HCT116 (cell line): Measurements from ENCODE around the gene BLOC1S2. TPM values are rescaled to one million over a fixed set of nuclear protein-coding genes. Genes with fewer than 3 reads are reported as not detected.

Experiments used
- ATAC-seq: fragments of 200-7000 bp; cut with Tn5 transposase; 2 replicates; pipeline ENCODE4 v1.9.1; 2020; ENCODE audit warnings: mild to moderate bottlenecking, moderate library complexity
- BruUV-seq: library from RNA; stranded (reverse); fragments of 400-500 nt; replicated peaks from 2 replicates; lab custom pipeline; 2021; lab: Mats Ljungman, UMichigan
- CTCF ChIA-PET: fragments of 300-600 bp; sonication (Branson Sonifier 250); formaldehyde crosslinking; loops from one replicate; lab custom pipeline; 2021; ENCODE audit warnings: antibody characterized with exemption; lab: Charles Lee
- POLR2A ChIA-PET: fragments of 300-600, 350-600 bp; sonication (Branson Sonifier 250); formaldehyde crosslinking; loops from one replicate; lab custom pipeline; 2021; ENCODE audit warnings: antibody characterized with exemption; lab: Charles Lee
- RAD21 ChIA-PET, 2 experiments: fragments of 300-600 bp; sonication (Branson Sonifier 250); formaldehyde crosslinking; loops; one replicate each; lab custom pipeline; 2023; ENCODE audit warnings: low total read pairs in 2 of 2; ENCODE audit not compliant: uncharacterized antibody in 2 of 2, unreplicated experiment in 2 of 2, low non-redundant PET in 1 of 2; lab: Charles Lee
- DNase-seq: peaks from one replicate; pipeline ENCODE4 v3.0.0-alpha.2; 2010; ENCODE audit warnings: low read depth, low spot score
- H2AFZ ChIP-seq: fragments of 200-600 bp; shearing (Covaris generic), sonication (generic); 2 replicates; pipeline ENCODE4 v1.6.1; 2017; ENCODE audit warnings: low read depth, mixed run types, mixed read lengths, antibody characterized with exemption, low read length; ENCODE audit not compliant: poor library complexity, severe bottlenecking
- H3K27ac ChIP-seq: 2 replicates; pipeline ENCODE4 v1.5.1; 2012; ENCODE audit warnings: low read depth, low read length
- H3K27me3 ChIP-seq: fragments of 200-600 bp; sonication (generic); 2 replicates; pipeline ENCODE4 v1.6.1; 2016; ENCODE audit warnings: mixed run types, low read length, mixed read lengths; ENCODE audit not compliant: insufficient read depth
- H3K36me3 ChIP-seq, 2 experiments: fragments of 200-500 bp in 1 of 2; fragments of 200-600 bp in 1 of 2; sonication (Bioruptor generic) in 1 of 2; sonication (generic) in 1 of 2; 2 replicates each; pipeline versions ENCODE4 v1.5.1 to v1.6.1; 2014 to 2016; ENCODE audit warnings: low read length in 2 of 2, inconsistent platforms in 1 of 2, mixed read lengths in 1 of 2, mixed run types in 1 of 2; ENCODE audit not compliant: insufficient read depth in 2 of 2, control insufficient read depth in 1 of 2
- H3K4me1 ChIP-seq, 2 experiments: fragments of 200-600 bp in 1 of 2; sonication (generic) in 1 of 2; 2 replicates each; pipeline versions ENCODE4 v1.5.1 to v1.6.1; 2012 to 2017; ENCODE audit warnings: low read length in 2 of 2, inconsistent platforms in 1 of 2, mild to moderate bottlenecking in 1 of 2, mixed read lengths in 1 of 2, mixed run types in 1 of 2, moderate library complexity in 1 of 2; ENCODE audit not compliant: insufficient read depth in 2 of 2, control insufficient read depth in 1 of 2
- H3K4me2 ChIP-seq: fragments of 200-600 bp; sonication (generic); 2 replicates; pipeline ENCODE4 v1.6.1; 2017; ENCODE audit warnings: mixed run types, low read length, mixed read lengths
- H3K4me3 ChIP-seq, 2 experiments: fragments of 200-600 bp in 1 of 2; sonication (generic) in 1 of 2; replicated peaks in 1 of 2; 2 replicates each; pipeline ENCODE4 v1.5.1; 2011 to 2016; ENCODE audit warnings: low read length in 2 of 2, control low read depth in 1 of 2, low read depth in 1 of 2, mild to moderate bottlenecking in 1 of 2, mixed read lengths in 1 of 2, mixed run types in 1 of 2
- H3K79me2 ChIP-seq: fragments of 200-600 bp; sonication (generic); 2 replicates; pipeline ENCODE4 v1.6.1; 2017; ENCODE audit warnings: mild to moderate bottlenecking, mixed run types, low read length, moderate library complexity, mixed read lengths; ENCODE audit not compliant: insufficient read depth
- H3K9ac ChIP-seq: fragments of 200-600 bp; sonication (generic); 2 replicates; pipeline ENCODE4 v1.6.1; 2016; ENCODE audit warnings: low read length, mixed read lengths
- H3K9me2 ChIP-seq: fragments of 200-600 bp; sonication (generic), shearing (Covaris generic); 2 replicates; pipeline ENCODE4 v1.6.1; 2017; ENCODE audit warnings: mixed run types, mild to moderate bottlenecking, moderate library complexity; ENCODE audit not compliant: insufficient read depth
- H3K9me3 ChIP-seq, 2 experiments: fragments of 200-500 bp in 1 of 2; fragments of 200-600 bp in 1 of 2; sonication (Bioruptor generic) in 1 of 2; sonication (generic) in 1 of 2; 2 replicates each; pipeline ENCODE4 v1.6.1; 2014 to 2017; ENCODE audit warnings: low read length in 2 of 2, mixed read lengths in 2 of 2, inconsistent platforms in 1 of 2, low read depth in 1 of 2, mild to moderate bottlenecking in 1 of 2, mixed run types in 1 of 2, moderate library complexity in 1 of 2; ENCODE audit not compliant: control insufficient read depth in 1 of 2, insufficient read depth in 1 of 2
- H4K20me1 ChIP-seq: fragments of 200-600 bp; sonication (generic), shearing (Covaris generic); 2 replicates; pipeline ENCODE4 v1.6.1; 2017; ENCODE audit warnings: mixed run types, mild to moderate bottlenecking, moderate library complexity; ENCODE audit not compliant: insufficient read depth
- CBX3 ChIP-seq: IDR thresholded peaks from 2 replicates; pipeline ENCODE4 v1.6.1; 2012; ENCODE audit warnings: low read depth
- FOSL1 ChIP-seq: IDR thresholded peaks from 2 replicates; pipeline ENCODE4 v1.6.1; 2012; ENCODE audit warnings: low read depth
- POLR2A ChIP-seq: IDR thresholded peaks from 2 replicates; pipeline ENCODE4 v1.7.0; 2011; ENCODE audit warnings: borderline replicate concordance; ENCODE audit not compliant: insufficient read depth, insufficient read length; ENCODE audit errors: extremely low read depth
- SIN3A ChIP-seq: IDR thresholded peaks from 2 replicates; pipeline ENCODE4 v1.6.1; 2012; ENCODE audit warnings: low read depth
- SP1 ChIP-seq: IDR thresholded peaks from 2 replicates; pipeline ENCODE4 v1.6.1; 2012; ENCODE audit warnings: low read depth
- SRF ChIP-seq: IDR thresholded peaks from 2 replicates; pipeline ENCODE4 v1.6.1; 2012; ENCODE audit warnings: low read depth
- YY1 ChIP-seq: IDR thresholded peaks from 2 replicates; pipeline ENCODE4 v1.6.1; 2011; ENCODE audit warnings: low read length, low read depth, moderate library complexity, mild to moderate bottlenecking; ENCODE audit not compliant: insufficient replicate concordance; ENCODE audit errors: extremely low read depth
- ZFX ChIP-seq: fragments of 450-650 bp; IDR thresholded peaks from 2 replicates; pipeline ENCODE4 v1.6.1; 2017
- ZNF274 ChIP-seq: fragments of 200-500 bp; sonication (Bioruptor generic); IDR thresholded peaks from 2 replicates; pipeline ENCODE4 v1.6.1; 2014; ENCODE audit warnings: mild to moderate bottlenecking, low read depth, low read length, inconsistent platforms
- intact Hi-C: fragments of 100-400 bp; cut with micrococcal nuclease; formaldehyde crosslinking; loops from 2 replicates; pipeline ENCODE4 v1.10.0; 2022
- total RNA-seq: library from RNA; stranded (reverse); gene quantifications from one replicate; pipeline ENCODE4 v1.2.1, GENCODE V29; 2021; ENCODE audit not compliant: unreplicated experiment
- TF ChIP-seq, protein P1 (sequence below), 3 experiments: fragments of 200-600 bp in 1 of 3; sonication (generic) in 1 of 3; IDR thresholded peaks in 2 of 3; conservative IDR thresholded peaks in 1 of 3; 2 replicates each; pipeline ENCODE4 v1.5.1; 2012 to 2017; ENCODE audit warnings: low read depth in 2 of 3, low read length in 2 of 3, antibody characterized with exemption in 1 of 3, borderline replicate concordance in 1 of 3, control low read depth in 1 of 3, mild to moderate bottlenecking in 1 of 3, mixed read lengths in 1 of 3, mixed run types in 1 of 3, moderate library complexity in 1 of 3; ENCODE audit not compliant: insufficient read depth in 1 of 3
- TF ChIP-seq, protein P2 (sequence below): IDR thresholded peaks from 2 replicates; pipeline ENCODE4 v1.6.1; 2011; ENCODE audit warnings: mild to moderate bottlenecking, low read length, moderate library complexity; ENCODE audit not compliant: insufficient replicate concordance; ENCODE audit errors: extremely low read depth
- TF ChIP-seq, protein P3 (sequence below): IDR thresholded peaks from 2 replicates; pipeline ENCODE4 v1.6.1; 2012

Gene BLOC1S2
- total RNA-seq, 1 experiment from 2014 or later: 54.6 TPM

DNA sequence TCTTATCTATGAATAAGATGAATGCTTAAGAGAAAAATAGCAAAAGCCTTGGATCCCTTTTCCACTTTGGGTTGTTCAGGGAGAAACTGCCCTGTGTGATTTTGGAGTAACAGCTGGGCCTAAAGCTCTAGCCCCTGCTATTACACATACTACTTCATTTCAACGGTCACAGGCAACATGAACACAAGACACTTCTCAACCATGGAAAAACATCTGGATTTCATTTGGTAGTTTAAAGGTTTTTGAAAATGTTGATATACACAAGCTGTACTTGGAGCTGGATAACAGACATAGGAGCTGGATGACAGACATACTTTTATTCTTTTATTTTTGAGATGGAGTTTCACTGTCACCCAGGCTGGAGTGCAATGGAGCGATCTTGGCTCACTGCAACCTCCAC lies 54.4 kb downstream of the BLOC1S2 start:
- H3K9ac ChIP-seq: no peak overlapping the region
- ATAC-seq (no peak), DNase-seq (no peak)
- no peaks in the 10 kb centered on the region for H3K9me2 ChIP-seq
- TF ChIP-seq CBX3 (no peak), SRF (no peak), ZFX (no peak), POLR2A (no peak)
- TF ChIP-seq, protein P1, sequence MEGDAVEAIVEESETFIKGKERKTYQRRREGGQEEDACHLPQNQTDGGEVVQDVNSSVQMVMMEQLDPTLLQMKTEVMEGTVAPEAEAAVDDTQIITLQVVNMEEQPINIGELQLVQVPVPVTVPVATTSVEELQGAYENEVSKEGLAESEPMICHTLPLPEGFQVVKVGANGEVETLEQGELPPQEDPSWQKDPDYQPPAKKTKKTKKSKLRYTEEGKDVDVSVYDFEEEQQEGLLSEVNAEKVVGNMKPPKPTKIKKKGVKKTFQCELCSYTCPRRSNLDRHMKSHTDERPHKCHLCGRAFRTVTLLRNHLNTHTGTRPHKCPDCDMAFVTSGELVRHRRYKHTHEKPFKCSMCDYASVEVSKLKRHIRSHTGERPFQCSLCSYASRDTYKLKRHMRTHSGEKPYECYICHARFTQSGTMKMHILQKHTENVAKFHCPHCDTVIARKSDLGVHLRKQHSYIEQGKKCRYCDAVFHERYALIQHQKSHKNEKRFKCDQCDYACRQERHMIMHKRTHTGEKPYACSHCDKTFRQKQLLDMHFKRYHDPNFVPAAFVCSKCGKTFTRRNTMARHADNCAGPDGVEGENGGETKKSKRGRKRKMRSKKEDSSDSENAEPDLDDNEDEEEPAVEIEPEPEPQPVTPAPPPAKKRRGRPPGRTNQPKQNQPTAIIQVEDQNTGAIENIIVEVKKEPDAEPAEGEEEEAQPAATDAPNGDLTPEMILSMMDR (IDR thresholded peaks at IDR 0.05 in 2 of 3, conservative IDR thresholded peaks at IDR 0.05 in 1 of 3; ENCODE audit: borderline replicate concordance in 1 of 3, insufficient read depth in 1 of 3, low read depth in 2 of 3, low read length in 2 of 3): no peak
- peaks cover 9 to 25% of the 10 kb centered on the region in 2 experiments for H3K36me3 ChIP-seq
- H4K20me1 ChIP-seq: peaks cover 9% of the 10 kb centered on the region; the same call in 1 of the 2 replicates
- peaks cover 23% of the 10 kb centered on the region for H3K79me2 ChIP-seq
- H3K27me3 ChIP-seq: no peaks in the 10 kb centered on the region
- ChIA-PET POLR2A (no interaction called here), CTCF (interaction anchor here (1.5 kb wide), 1 partner anchor 9 kb away, joined by 7 read pairs; no protein-coding TSS in a partner anchor), RAD21 (no interaction called here)
- BruUV-seq: no TSS peak
- no peak overlapping the region for H3K4me3 ChIP-seq
- intact Hi-C loops: no loop called here
- H2AFZ ChIP-seq: no peak overlapping the region
- no peaks in the 10 kb centered on the region for H3K9me3 ChIP-seq
- no peak overlapping the region for H3K4me2 ChIP-seq
- peaks cover 5 to 19% of the 10 kb centered on the region in 2 experiments; a peak in 3 of 4 replicates for H3K4me1 ChIP-seq
- H3K27ac ChIP-seq: no peak overlapping the region

DNA sequence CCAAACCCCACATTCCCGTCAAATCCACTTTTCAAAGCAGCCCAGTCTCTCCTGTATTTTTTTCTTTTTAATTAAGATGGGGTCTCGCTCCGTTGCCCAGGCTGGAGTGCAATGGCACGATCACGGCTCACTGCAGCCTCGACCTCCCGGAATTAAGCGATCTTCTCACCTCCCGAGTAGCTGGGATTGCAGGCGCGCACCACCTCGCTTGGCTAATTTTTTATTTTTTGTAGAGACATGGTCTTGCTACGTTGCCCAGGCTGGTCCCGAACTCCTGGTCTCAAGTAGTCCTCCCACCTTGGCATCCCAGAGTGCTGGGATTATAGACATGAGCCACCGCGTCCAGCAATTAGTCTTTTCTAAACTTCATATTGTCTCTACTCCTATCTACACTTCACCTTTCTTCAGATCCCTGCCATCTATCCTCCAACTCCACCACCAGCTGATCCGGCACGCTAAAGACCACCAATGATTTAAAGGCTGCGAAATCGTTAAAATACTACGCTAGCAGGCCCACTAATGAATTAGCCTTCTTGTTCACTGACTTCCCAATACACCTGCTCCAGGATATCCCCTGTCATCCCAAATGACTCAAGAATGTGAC lies 56.6 kb downstream of the BLOC1S2 start:
- POLR2A ChIA-PET: no interaction called here
- TF ChIP-seq SP1 (no peak), FOSL1 (no peak), YY1 (no peak), SIN3A (no peak), CBX3 (no peak), ZNF274 (no peak)
- TF ChIP-seq, protein P1 (IDR thresholded peaks at IDR 0.05 in 2 of 3, conservative IDR thresholded peaks at IDR 0.05 in 1 of 3; ENCODE audit: borderline replicate concordance in 1 of 3, insufficient read depth in 1 of 3, low read depth in 2 of 3, low read length in 2 of 3): no peak
- TF ChIP-seq, protein P2, sequence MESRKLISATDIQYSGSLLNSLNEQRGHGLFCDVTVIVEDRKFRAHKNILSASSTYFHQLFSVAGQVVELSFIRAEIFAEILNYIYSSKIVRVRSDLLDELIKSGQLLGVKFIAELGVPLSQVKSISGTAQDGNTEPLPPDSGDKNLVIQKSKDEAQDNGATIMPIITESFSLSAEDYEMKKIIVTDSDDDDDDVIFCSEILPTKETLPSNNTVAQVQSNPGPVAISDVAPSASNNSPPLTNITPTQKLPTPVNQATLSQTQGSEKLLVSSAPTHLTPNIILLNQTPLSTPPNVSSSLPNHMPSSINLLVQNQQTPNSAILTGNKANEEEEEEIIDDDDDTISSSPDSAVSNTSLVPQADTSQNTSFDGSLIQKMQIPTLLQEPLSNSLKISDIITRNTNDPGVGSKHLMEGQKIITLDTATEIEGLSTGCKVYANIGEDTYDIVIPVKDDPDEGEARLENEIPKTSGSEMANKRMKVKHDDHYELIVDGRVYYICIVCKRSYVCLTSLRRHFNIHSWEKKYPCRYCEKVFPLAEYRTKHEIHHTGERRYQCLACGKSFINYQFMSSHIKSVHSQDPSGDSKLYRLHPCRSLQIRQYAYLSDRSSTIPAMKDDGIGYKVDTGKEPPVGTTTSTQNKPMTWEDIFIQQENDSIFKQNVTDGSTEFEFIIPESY: no peak
- TF ChIP-seq, protein P3, sequence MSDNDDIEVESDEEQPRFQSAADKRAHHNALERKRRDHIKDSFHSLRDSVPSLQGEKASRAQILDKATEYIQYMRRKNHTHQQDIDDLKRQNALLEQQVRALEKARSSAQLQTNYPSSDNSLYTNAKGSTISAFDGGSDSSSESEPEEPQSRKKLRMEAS: no peak
- RAD21 ChIA-PET: no interaction called here
- peak; percentile 4 for ATAC-seq
- no peaks in the 10 kb centered on the region for H3K27me3 ChIP-seq
- CTCF ChIA-PET: no interaction called here
- H2AFZ ChIP-seq: peak overlapping the region; percentile 59
- peaks cover 9 to 11% of the 10 kb centered on the region in 2 experiments; a peak in 3 of 4 replicates for H3K36me3 ChIP-seq
- peak overlapping the region; percentile 79 for H3K4me2 ChIP-seq
- H3K27ac ChIP-seq: peak overlapping the region; percentile 49
- peaks cover 44% of the 10 kb centered on the region for H3K79me2 ChIP-seq
- TSS peak; percentile 86 for BruUV-seq
- intact Hi-C loops: no loop called here
- H3K9me2 ChIP-seq: no peaks in the 10 kb centered on the region
- no peak for DNase-seq
- peaks cover 5 to 19% of the 10 kb centered on the region in 2 experiments; a peak in 3 of 4 replicates for H3K4me1 ChIP-seq
- H3K4me3 ChIP-seq: peak overlapping the region; percentile 70 to 81
- H3K9ac ChIP-seq: peak overlapping the region; percentile 72
- no peaks in the 10 kb centered on the region for H3K9me3 ChIP-seq
- peaks cover 9% of the 10 kb centered on the region; the same call in 1 of the 2 replicates for H4K20me1 ChIP-seq
